Lung (tissue), 12 donors: ENCODE results near the gene SLC2A9. TPM values are rescaled to one million over a fixed set of nuclear protein-coding genes. Genes with fewer than 3 reads are reported as not detected.

Experiments
- ATAC-seq: fragments of 200-7000 bp; cut with Tn5 transposase; one replicate; pipeline ENCODE4 v1.9.1; 2020; ENCODE audit warnings: moderate number of reproducible peaks; ENCODE audit not compliant: insufficient read depth, low FRiP score
- DNase-seq, 3 donors: peaks; one replicate each; pipeline ENCODE4 v3.0.0-alpha.2; 2013 to 2017
- H3K27ac ChIP-seq, 2 donors: one replicate each; pipeline ENCODE4 v1.5.1; 2013; ENCODE audit warnings: mild to moderate bottlenecking in 2 of 2, moderate library complexity in 2 of 2, control low read depth in 1 of 2, inconsistent platforms in 1 of 2, low read depth in 1 of 2, low read length in 1 of 2
- H3K27me3 ChIP-seq, 3 donors: one replicate each; pipeline ENCODE4 v1.5.1; 2013; ENCODE audit warnings: low read length in 2 of 3; ENCODE audit not compliant: control insufficient read depth in 3 of 3, insufficient read depth in 3 of 3
- H3K36me3 ChIP-seq, 4 donors: one replicate each; pipeline ENCODE4 v1.5.1; 2013; ENCODE audit warnings: low read length in 4 of 4, mild to moderate bottlenecking in 1 of 4, moderate library complexity in 1 of 4; ENCODE audit not compliant: control insufficient read depth in 4 of 4, insufficient read depth in 4 of 4
- H3K4me1 ChIP-seq, 5 donors: one replicate each; pipeline ENCODE4 v1.5.1; 2013; ENCODE audit warnings: low read length in 5 of 5, mild to moderate bottlenecking in 2 of 5, moderate library complexity in 1 of 5; ENCODE audit not compliant: control insufficient read depth in 5 of 5, insufficient read depth in 5 of 5
- H3K4me3 ChIP-seq: one replicate; pipeline ENCODE4 v1.5.1; 2013; ENCODE audit warnings: mild to moderate bottlenecking, control low read depth, moderate library complexity
- H3K9ac ChIP-seq, 2 donors: one replicate each; pipeline ENCODE4 v1.5.1; 2013; ENCODE audit warnings: low read length in 2 of 2, control low read depth in 1 of 2; ENCODE audit not compliant: insufficient read depth in 1 of 2
- H3K9me3 ChIP-seq, 4 donors: one replicate each; pipeline ENCODE4 v1.5.1; 2013; ENCODE audit warnings: low read length in 3 of 4, mild to moderate bottlenecking in 1 of 4, moderate library complexity in 1 of 4; ENCODE audit not compliant: control insufficient read depth in 4 of 4, insufficient read depth in 3 of 4
- WGBS, 2 donors: extraction: QIAGEN DNeasy Blood & Tissue Kit; methylation state at CpG; one replicate each; pipeline ENCODE4 v1.1.7; 2013; 5-methylcytosine and 5-hydroxymethylcytosine counted together
- polyA plus RNA-seq, 2 donors: library from polyadenylated mRNA; stranded (reverse); fragments of 200-250 nt; gene quantifications; one replicate each; pipeline ENCODE4 v1.2.1, GENCODE V29; 2013
- total RNA-seq, 2 donors: library from RNA; depleted of rRNA in 1 of 2; stranded (reverse); fragments of >200 nt in 1 of 2; gene quantifications; one replicate each; pipeline ENCODE4 v1.2.1, GENCODE V29; 2014 to 2021
- TF ChIP-seq, protein P1 (sequence below): IDR thresholded peaks from 2 replicates; pipeline ENCODE4 v1.5.1; 2012; ENCODE audit warnings: mild to moderate bottlenecking; ENCODE audit errors: control extremely low read depth, extremely low read depth
- donor health status: control.
- donor health status: control.
- donor health status: Bipolar disorder and iron deficiency.
- donor health status: healthy.
- donor health status: DM: yes; HTN: yes; CAD: no.

SLC2A9 gene
- total and polyA plus RNA-seq, 4 donors, result 2.9 to 18.6 (median 7.6) TPM

DNA sequence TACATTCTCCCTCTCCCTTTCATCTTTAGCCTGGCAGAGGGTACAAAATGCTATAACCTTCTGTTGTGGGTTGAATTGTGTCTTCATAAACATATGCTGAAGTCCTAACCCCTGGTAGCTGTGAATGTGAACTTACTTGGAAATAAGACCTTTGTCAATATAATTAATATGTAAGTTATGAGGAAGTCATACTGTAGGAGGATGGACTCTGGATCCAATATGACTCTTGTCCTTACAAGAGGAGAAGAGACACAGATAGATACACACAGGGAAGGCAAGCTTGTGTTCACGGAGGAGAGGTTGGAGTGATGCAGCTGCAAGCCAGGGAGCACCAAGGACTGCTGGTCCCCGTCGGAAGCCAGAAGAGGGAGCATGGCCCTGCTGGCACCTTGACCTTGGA lies 94.7 kb downstream of the SLC2A9 start:
- ATAC-seq, result no peak
- H3K27me3 ChIP-seq, result no peaks in the 10 kb centered on the region
- H3K9ac ChIP-seq, result no peak overlapping the region
- H3K4me1 ChIP-seq, result no peaks in the 10 kb centered on the region
- 95 to 96% methylated on average over 3 of the region's 3 CpGs for WGBS, 2 donors
- no peaks in the 10 kb centered on the region for H3K36me3 ChIP-seq
- H3K9me3 ChIP-seq, result no peaks in the 10 kb centered on the region
- H3K4me3 ChIP-seq, result no peak overlapping the region
- no peak for DNase-seq
- TF ChIP-seq, protein P1, sequence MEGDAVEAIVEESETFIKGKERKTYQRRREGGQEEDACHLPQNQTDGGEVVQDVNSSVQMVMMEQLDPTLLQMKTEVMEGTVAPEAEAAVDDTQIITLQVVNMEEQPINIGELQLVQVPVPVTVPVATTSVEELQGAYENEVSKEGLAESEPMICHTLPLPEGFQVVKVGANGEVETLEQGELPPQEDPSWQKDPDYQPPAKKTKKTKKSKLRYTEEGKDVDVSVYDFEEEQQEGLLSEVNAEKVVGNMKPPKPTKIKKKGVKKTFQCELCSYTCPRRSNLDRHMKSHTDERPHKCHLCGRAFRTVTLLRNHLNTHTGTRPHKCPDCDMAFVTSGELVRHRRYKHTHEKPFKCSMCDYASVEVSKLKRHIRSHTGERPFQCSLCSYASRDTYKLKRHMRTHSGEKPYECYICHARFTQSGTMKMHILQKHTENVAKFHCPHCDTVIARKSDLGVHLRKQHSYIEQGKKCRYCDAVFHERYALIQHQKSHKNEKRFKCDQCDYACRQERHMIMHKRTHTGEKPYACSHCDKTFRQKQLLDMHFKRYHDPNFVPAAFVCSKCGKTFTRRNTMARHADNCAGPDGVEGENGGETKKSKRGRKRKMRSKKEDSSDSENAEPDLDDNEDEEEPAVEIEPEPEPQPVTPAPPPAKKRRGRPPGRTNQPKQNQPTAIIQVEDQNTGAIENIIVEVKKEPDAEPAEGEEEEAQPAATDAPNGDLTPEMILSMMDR, result no peak
- H3K27ac ChIP-seq, result no peak overlapping the region

DNA sequence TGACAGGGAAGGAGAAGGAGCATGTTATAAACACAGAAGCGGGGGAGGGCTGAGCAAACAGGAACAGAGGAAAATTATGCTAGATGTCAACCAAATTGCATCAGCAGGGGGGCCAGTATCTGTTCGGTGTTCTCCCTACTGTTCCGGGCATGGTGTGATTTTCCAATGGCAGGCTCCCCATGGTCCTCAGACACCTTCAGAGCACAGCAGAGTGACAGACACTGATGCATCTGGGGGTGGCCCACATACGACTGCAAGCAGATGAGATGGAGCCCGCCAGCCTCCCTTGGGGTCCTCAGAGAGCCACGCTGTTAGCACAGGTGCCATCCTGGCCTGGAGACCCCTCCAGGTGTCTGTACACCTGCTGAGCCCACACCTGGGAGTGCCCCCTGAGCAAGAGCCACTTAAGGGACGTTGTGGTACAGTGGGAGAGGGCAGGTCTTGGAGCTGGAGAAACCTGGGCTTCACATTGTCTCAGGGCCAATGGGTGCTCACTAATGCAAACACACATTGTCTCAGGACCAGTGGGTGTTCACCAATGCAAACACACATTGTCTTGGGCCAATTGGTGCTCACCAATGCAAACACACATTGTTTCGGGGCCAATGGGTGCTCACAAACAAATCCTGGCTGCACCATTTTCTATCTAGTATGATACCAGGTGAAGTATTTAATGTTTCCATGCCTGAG lies 95.4 kb downstream of the SLC2A9 start:
- DNase-seq (no peak), ATAC-seq (no peak)
- no peak overlapping the region for H3K9ac ChIP-seq
- H3K4me3 ChIP-seq, result no peak overlapping the region
- H3K27me3 ChIP-seq, result no peaks in the 10 kb centered on the region
- no peaks in the 10 kb centered on the region for H3K36me3 ChIP-seq
- no peaks in the 10 kb centered on the region for H3K9me3 ChIP-seq
- no peaks in the 10 kb centered on the region for H3K4me1 ChIP-seq
- TF ChIP-seq, protein P1, result no peak
- WGBS, 2 donors, result 83 to 90% methylated on average over 8 of the region's 8 CpGs
- no peak overlapping the region for H3K27ac ChIP-seq

DNA sequence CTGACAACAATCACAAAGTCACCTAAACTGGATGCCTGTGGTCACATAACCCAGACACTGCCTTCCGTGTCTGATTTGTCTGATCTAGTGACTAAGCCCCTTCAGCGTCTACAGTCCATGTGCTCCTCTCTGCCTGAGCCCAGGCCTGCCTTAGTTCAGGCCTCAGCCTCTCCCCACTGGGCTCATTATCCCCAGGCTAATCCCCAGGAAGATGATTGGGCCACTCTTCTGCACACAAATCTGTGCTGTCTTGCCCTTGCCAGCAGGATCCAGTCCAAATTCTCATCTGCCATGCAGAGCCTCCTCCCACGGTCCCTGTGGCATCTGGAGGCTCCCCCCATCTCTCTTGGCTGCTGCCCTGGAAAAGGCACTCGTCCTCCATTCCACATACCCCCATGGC lies 96.5 kb downstream of the SLC2A9 start:
- H3K36me3 ChIP-seq, result no peaks in the 10 kb centered on the region
- TF ChIP-seq, protein P1, result no peak
- H3K27ac ChIP-seq, result no peak overlapping the region
- no peaks in the 10 kb centered on the region for H3K27me3 ChIP-seq
- H3K9me3 ChIP-seq, result no peaks in the 10 kb centered on the region
- no peak for DNase-seq
- WGBS, 2 donors, result 70 to 85% methylated on average over 4 of the region's 4 CpGs
- no peak overlapping the region for H3K4me3 ChIP-seq
- H3K9ac ChIP-seq, result no peak overlapping the region
- ATAC-seq, result no peak
- no peaks in the 10 kb centered on the region for H3K4me1 ChIP-seq
